K562 (cell line): ENCODE results near the gene TP53BP1. TPM values are rescaled to one million over a fixed set of nuclear protein-coding genes. Genes with fewer than 3 reads are reported as not detected.

Experiments
- BDP1 ChIP-seq: IDR thresholded peaks from 3 replicates; pipeline ENCODE4 v1.6.1; 2011; ENCODE audit not compliant: insufficient read length, insufficient read depth
- CHCHD3 ChIP-seq: fragments of 250-450 bp; sonication (Bioruptor Pico); IDR thresholded peaks from 2 replicates; pipeline ENCODE4 v2.1.2; 2022; ENCODE audit warnings: mild to moderate bottlenecking
- CHD2 ChIP-seq: IDR thresholded peaks from 2 replicates; pipeline ENCODE4 v1.6.1; 2011; ENCODE audit warnings: low read depth, low read length
- GTF2F1 ChIP-seq: IDR thresholded peaks from 2 replicates; pipeline ENCODE4 v1.6.1; 2011; ENCODE audit warnings: low read depth, low read length, improper control_type of control experiment
- HDAC8 ChIP-seq: fragments of 450-650 bp; IDR thresholded peaks from 2 replicates; pipeline ENCODE4 v1.6.1; 2016; ENCODE audit warnings: mild to moderate bottlenecking, missing genetic modification characterization, moderate library complexity, missing compliant biosample characterization
- NR0B1 ChIP-seq: fragments of 450-650 bp; IDR thresholded peaks from one replicate; pipeline ENCODE4 v1.6.1; 2018; ENCODE audit warnings: mild to moderate bottlenecking, moderate library complexity; ENCODE audit not compliant: partially characterized antibody
- NR2C2 ChIP-seq, 2 experiments: fragments of 200-800 bp in 1 of 2; sonication (Bioruptor generic) in 1 of 2; sonication (generic) in 1 of 2; formaldehyde crosslinking in 1 of 2; IDR thresholded peaks; 2 replicates each; pipeline versions ENCODE4 v1.6.1 to v1.8.0; 2016 to 2022; ENCODE audit warnings: mild to moderate bottlenecking in 1 of 2, missing compliant biosample characterization in 1 of 2, missing genetic modification characterization in 1 of 2, missing genetic modification reagents in 1 of 2
- PBX2 ChIP-seq, 2 experiments: IDR thresholded peaks in 1 of 2; conservative IDR thresholded peaks in 1 of 2; 2 replicates each; pipeline ENCODE4 v1.6.1; 2016; ENCODE audit warnings: low read depth in 2 of 2, mild to moderate bottlenecking in 1 of 2, missing compliant biosample characterization in 1 of 2, missing genetic modification characterization in 1 of 2, moderate library complexity in 1 of 2
- PML ChIP-seq: IDR thresholded peaks from 2 replicates; pipeline ENCODE4 v1.6.1; 2012; ENCODE audit warnings: low read length, inconsistent platforms
- POLR2AphosphoS2 ChIP-seq: IDR thresholded peaks from 2 replicates; pipeline ENCODE4 v1.6.1; 2012; ENCODE audit warnings: low read length, improper control_type of control experiment
- RBFOX2 ChIP-seq: fragments of 200-400 bp; formaldehyde crosslinking; IDR thresholded peaks from 2 replicates; pipeline ENCODE4 v1.6.1; 2017; ENCODE audit warnings: low read depth, mild to moderate bottlenecking, low read length, moderate library complexity
- SAFB2 ChIP-seq: fragments of 200-400 bp; formaldehyde crosslinking; IDR thresholded peaks from 2 replicates; pipeline ENCODE4 v1.6.1; 2018; ENCODE audit warnings: borderline replicate concordance, low read length, low read depth, moderate library complexity; ENCODE audit not compliant: severe bottlenecking
- SREBF2 ChIP-seq: sonication (generic); formaldehyde crosslinking; IDR thresholded peaks from 2 replicates; pipeline ENCODE4 v1.4.0; 2020; ENCODE audit warnings: mild to moderate bottlenecking, missing genetic modification reagents
- TAF9B ChIP-seq: fragments of 450-650 bp; IDR thresholded peaks from 2 replicates; pipeline ENCODE4 v1.6.1; 2018; ENCODE audit warnings: mild to moderate bottlenecking; ENCODE audit not compliant: partially characterized antibody
- TCF3 ChIP-seq: sonication (generic); formaldehyde crosslinking; IDR thresholded peaks from 2 replicates; pipeline ENCODE4 v1.4.0; 2020; ENCODE audit warnings: mild to moderate bottlenecking, missing genetic modification reagents
- ZNF274 ChIP-seq: IDR thresholded peaks from 2 replicates; pipeline ENCODE4 v1.6.1; 2011; ENCODE audit warnings: low read depth, mild to moderate bottlenecking, low read length, moderate library complexity, borderline replicate concordance
- ZNF696 ChIP-seq: fragments of 250-450 bp; sonication (Bioruptor Pico); conservative IDR thresholded peaks from 2 replicates; pipeline ENCODE4 v1.4.0; 2020; ENCODE audit warnings: mild to moderate bottlenecking, moderate library complexity
- polyA plus RNA-seq, 8 experiments: library from polyadenylated mRNA; depleted of rRNA in 4 of 8; stranded (reverse) in 5 of 8; unstranded in 3 of 8; fragments of >200 nt; fragmentation: Nextera tagmentation in 2 of 8; fragmentation: Illumina TruSeq in 1 of 8; extraction: Ambion mirVana in 2 of 8; extraction: Trizol in 1 of 8; gene quantifications; 2 replicates each; pipeline versions ENCODE4 v1.2.1 to v1.2.3, GENCODE V29; 2011 to 2014; ENCODE audit warnings: inconsistent platforms in 1 of 8, missing spikeins in 1 of 8
- total RNA-seq, 7 experiments: library from RNA; depleted of rRNA in 6 of 7; stranded (reverse); fragments of >200 nt in 6 of 7; fragmentation: Illumina TruSeq in 2 of 7; extraction: Trizol in 2 of 7; gene quantifications; 2 replicates each; pipeline versions ENCODE4 v1.2.1 to v1.2.3, GENCODE V29; 2011 to 2021; ENCODE audit warnings: low replicate concordance in 1 of 7
- TF ChIP-seq, protein P1 (sequence below): fragments of 200-800 bp; sonication (Bioruptor generic); IDR thresholded peaks from 2 replicates; pipeline ENCODE4 v1.6.1; 2017; ENCODE audit warnings: missing genetic modification characterization, missing compliant biosample characterization
- TF ChIP-seq, protein P2 (sequence below): fragments of 250-450 bp; sonication (Bioruptor Pico); IDR thresholded peaks from 2 replicates; pipeline ENCODE4 v1.5.0; 2021; ENCODE audit warnings: mild to moderate bottlenecking, borderline replicate concordance

Gene TP53BP1
- total and polyA plus RNA-seq, 9 of the 15 experiments (the other 6 are each of a cell fraction or from before 2014, with no cell fraction given) = 5.7 to 63.3 (median 30.9) TPM

DNA sequence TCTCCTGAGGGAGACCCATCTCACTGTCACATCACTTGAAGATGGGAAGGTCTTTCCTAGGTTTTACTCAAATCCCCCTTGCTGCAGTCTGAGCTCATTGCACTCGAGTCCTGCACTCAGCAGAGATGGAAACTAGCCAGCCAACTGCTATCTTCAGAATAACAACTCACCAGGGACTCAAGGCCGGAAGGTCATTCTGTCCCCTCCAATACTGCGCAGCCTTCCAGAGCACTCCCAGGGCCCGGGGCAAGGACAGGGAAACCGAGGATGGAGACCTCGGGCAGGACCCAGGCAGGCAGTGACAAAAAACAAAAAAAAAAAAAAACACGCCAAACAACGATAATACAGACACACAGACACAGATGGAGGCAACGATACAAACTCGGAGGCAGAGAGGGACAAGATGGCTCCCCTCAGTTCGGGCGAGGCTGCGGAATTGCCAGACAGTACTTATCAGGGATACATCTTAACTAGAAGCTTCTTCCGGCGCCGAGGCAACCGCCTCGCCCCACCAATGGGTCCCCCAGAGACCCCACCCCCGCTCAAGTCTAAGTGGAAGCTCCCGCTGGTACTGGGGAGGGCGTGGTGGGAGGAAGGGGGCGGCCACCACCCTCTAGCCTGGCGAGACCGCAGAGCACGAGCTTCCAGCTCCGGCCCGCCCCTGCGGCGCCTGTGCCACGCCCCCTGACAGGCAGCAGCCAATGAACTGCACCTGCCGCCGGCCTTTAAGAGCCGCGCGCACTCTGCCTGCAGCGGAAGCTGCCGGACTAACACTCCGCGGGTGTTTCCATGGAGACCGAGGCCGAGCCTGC is 17.4 kb upstream of the TP53BP1 start (continued):
- TF ChIP-seq, protein P1, sequence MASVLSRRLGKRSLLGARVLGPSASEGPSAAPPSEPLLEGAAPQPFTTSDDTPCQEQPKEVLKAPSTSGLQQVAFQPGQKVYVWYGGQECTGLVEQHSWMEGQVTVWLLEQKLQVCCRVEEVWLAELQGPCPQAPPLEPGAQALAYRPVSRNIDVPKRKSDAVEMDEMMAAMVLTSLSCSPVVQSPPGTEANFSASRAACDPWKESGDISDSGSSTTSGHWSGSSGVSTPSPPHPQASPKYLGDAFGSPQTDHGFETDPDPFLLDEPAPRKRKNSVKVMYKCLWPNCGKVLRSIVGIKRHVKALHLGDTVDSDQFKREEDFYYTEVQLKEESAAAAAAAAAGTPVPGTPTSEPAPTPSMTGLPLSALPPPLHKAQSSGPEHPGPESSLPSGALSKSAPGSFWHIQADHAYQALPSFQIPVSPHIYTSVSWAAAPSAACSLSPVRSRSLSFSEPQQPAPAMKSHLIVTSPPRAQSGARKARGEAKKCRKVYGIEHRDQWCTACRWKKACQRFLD (CRISPR knock-in tag) = no peak
- TF ChIP-seq ZNF274 (no peak), POLR2AphosphoS2 (no peak), PBX2 (CRISPR knock-in tag; IDR thresholded peaks at IDR 0.05; ENCODE audit: low read depth) (no peak), PBX2 (tag; conservative IDR thresholded peaks at IDR 0.05; ENCODE audit: low read depth) (no peak), NR0B1 (no peak), SREBF2 (CRISPR knock-in tag) (no peak), GTF2F1 (0 out of 2 replicates have a peak, but pooled peaks have one; percentile 13), HDAC8 (tag) (0 out of 2 replicates have a peak, but pooled peaks have one; percentile 25), TCF3 (no peak), ZNF696 (no peak), SAFB2 (no peak), CHCHD3 (CRISPR knock-in tag) (no peak), TAF9B (peak; percentile 47), PML (peak; percentile 17; the same call in 1 of the 2 replicates), BDP1 (no peak), NR2C2 (CRISPR knock-in tag; IDR thresholded peaks at IDR 0.05) (no peak), NR2C2 (tag; IDR thresholded peaks at IDR 0.05) (peak; percentile 51), RBFOX2 (peak; percentile 80), CHD2 (peak; percentile 60; the same call in 1 of the 2 replicates)
- TF ChIP-seq, protein P2, sequence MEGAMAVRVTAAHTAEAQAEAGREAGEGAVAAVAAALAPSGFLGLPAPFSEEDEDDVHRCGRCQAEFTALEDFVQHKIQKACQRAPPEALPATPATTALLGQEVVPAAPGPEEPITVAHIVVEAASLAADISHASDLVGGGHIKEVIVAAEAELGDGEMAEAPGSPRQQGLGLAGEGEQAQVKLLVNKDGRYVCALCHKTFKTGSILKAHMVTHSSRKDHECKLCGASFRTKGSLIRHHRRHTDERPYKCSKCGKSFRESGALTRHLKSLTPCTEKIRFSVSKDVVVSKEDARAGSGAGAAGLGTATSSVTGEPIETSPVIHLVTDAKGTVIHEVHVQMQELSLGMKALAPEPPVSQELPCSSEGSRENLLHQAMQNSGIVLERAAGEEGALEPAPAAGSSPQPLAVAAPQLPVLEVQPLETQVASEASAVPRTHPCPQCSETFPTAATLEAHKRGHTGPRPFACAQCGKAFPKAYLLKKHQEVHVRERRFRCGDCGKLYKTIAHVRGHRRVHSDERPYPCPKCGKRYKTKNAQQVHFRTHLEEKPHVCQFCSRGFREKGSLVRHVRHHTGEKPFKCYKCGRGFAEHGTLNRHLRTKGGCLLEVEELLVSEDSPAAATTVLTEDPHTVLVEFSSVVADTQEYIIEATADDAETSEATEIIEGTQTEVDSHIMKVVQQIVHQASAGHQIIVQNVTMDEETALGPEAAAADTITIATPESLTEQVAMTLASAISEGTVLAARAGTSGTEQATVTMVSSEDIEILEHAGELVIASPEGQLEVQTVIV (CRISPR knock-in tag) = no peak
